Measurements from ENCODE around the gene ROPN1L.

The ROPN1L gene

GRCh38 chr5:10411336-10411735, 30.3 kb upstream of the ROPN1L start:
- WGBS (ENCODE audit: extremely low coverage, insufficient coverage, insufficient read length): no CpG with 5 or more reads among the region's 5 CpGs
- Histone ChIP-seq H3K4me3 (ENCODE audit: low read depth, low read length) (no peak overlapping the region), H3K27me3 (ENCODE audit: insufficient read depth, low read length) (no peaks in the 10 kb centered on the region), H3K4ac (ENCODE audit: low read depth, low read length) (no peak overlapping the region), H2BK5ac (ENCODE audit: low read depth, low read length, poor library complexity) (no peak overlapping the region), H3K4me2 (ENCODE audit: low read length) (no peak overlapping the region), H3K23ac (ENCODE audit: low read length) (no peak overlapping the region), H4K8ac (ENCODE audit: low read depth, low read length) (no peak overlapping the region), H2AK5ac (ENCODE audit: low read length) (no peak overlapping the region), H4K91ac (ENCODE audit: low read depth, low read length) (no peak overlapping the region), H3K9ac (ENCODE audit: low read length) (no peak overlapping the region), H3K36me3 (ENCODE audit: control insufficient read depth in 1 of 2, insufficient read depth in 2 of 2, low read length in 2 of 2) (peaks cover 16 to 39% of the 10 kb centered on the region in 2 experiments), H3K18ac (ENCODE audit: low read length) (no peak overlapping the region), H3K14ac (ENCODE audit: low read length) (no peak overlapping the region), H3K9me3 (ENCODE audit: insufficient read depth, low read depth, low read length) (no peaks in the 10 kb centered on the region), H2BK12ac (ENCODE audit: low read length) (no peak overlapping the region), H2AFZ (ENCODE audit: insufficient read depth, low read length, poor library complexity) (no peak overlapping the region), H4K12ac (ENCODE audit: low read depth, low read length) (no peak overlapping the region), H2BK120ac (ENCODE audit: insufficient read depth, low read length, poor library complexity) (no peak overlapping the region), H3K79me1 (ENCODE audit: low read length) (no peaks in the 10 kb centered on the region), H3K79me2 (ENCODE audit: control insufficient read depth, insufficient read depth, low read length, poor library complexity) (no peaks in the 10 kb centered on the region), H3K4me1 (ENCODE audit: control insufficient read depth in 1 of 2, insufficient read depth in 2 of 2, low read length in 2 of 2) (peaks cover 0 to 3% of the 10 kb centered on the region in 2 experiments), H3K27ac (ENCODE audit: low read depth, low read length) (no peak overlapping the region)
- no peak for DNase-seq

- Histone ChIP-seq H2BK120ac (ENCODE audit: insufficient read depth, low read length, poor library complexity) (no peak overlapping the region), H2AK5ac (ENCODE audit: low read length) (no peak overlapping the region), H3K18ac (ENCODE audit: low read length) (no peak overlapping the region), H3K23ac (ENCODE audit: low read length) (no peak overlapping the region), H3K27me3 (ENCODE audit: insufficient read depth, low read length) (no peaks in the 10 kb centered on the region), H2BK5ac (ENCODE audit: low read depth, low read length, poor library complexity) (no peak overlapping the region), H2BK12ac (ENCODE audit: low read length) (no peak overlapping the region), H3K36me3 (ENCODE audit: control insufficient read depth in 1 of 2, insufficient read depth in 2 of 2, low read length in 2 of 2) (peaks cover 19 to 49% of the 10 kb centered on the region in 2 experiments), H2AFZ (ENCODE audit: insufficient read depth, low read length, poor library complexity) (no peak overlapping the region), H3K4ac (ENCODE audit: low read depth, low read length) (no peak overlapping the region), H3K79me2 (ENCODE audit: control insufficient read depth, insufficient read depth, low read length, poor library complexity) (no peaks in the 10 kb centered on the region), H3K4me3 (ENCODE audit: low read depth, low read length) (no peak overlapping the region), H3K4me2 (ENCODE audit: low read length) (no peak overlapping the region), H3K9me3 (ENCODE audit: insufficient read depth, low read depth, low read length) (no peaks in the 10 kb centered on the region), H3K9ac (ENCODE audit: low read length) (no peak overlapping the region), H3K4me1 (ENCODE audit: control insufficient read depth in 1 of 2, insufficient read depth in 2 of 2, low read length in 2 of 2) (peaks cover 0 to 3% of the 10 kb centered on the region in 2 experiments), H4K8ac (ENCODE audit: low read depth, low read length) (no peak overlapping the region), H3K79me1 (ENCODE audit: low read length) (no peaks in the 10 kb centered on the region), H3K14ac (ENCODE audit: low read length) (no peak overlapping the region), H3K27ac (ENCODE audit: low read depth, low read length) (no peak overlapping the region), H4K12ac (ENCODE audit: low read depth, low read length) (no peak overlapping the region), H4K91ac (ENCODE audit: low read depth, low read length) (no peak overlapping the region)
- no CpG with 5 or more reads among the region's 3 CpGs for WGBS (ENCODE audit: extremely low coverage, insufficient coverage, insufficient read length)
- DNase-seq: no peak
Measured at GRCh38 chr5:10416868-10417267, 24.8 kb upstream of the ROPN1L start.

- Histone ChIP-seq H3K14ac (ENCODE audit: low read length) (no peak overlapping the region), H3K27me3 (ENCODE audit: insufficient read depth, low read length) (no peaks in the 10 kb centered on the region), H3K18ac (ENCODE audit: low read length) (no peak overlapping the region), H2AK5ac (ENCODE audit: low read length) (no peak overlapping the region), H3K4me1 (ENCODE audit: control insufficient read depth in 1 of 2, insufficient read depth in 2 of 2, low read length in 2 of 2) (no peaks in the 10 kb centered on the region), H2BK120ac (ENCODE audit: insufficient read depth, low read length, poor library complexity) (no peak overlapping the region), H3K79me2 (ENCODE audit: control insufficient read depth, insufficient read depth, low read length, poor library complexity) (no peaks in the 10 kb centered on the region), H4K12ac (ENCODE audit: low read depth, low read length) (no peak overlapping the region), H3K79me1 (ENCODE audit: low read length) (no peaks in the 10 kb centered on the region), H3K9ac (ENCODE audit: low read length) (no peak overlapping the region), H4K8ac (ENCODE audit: low read depth, low read length) (no peak overlapping the region), H3K23ac (ENCODE audit: low read length) (no peak overlapping the region), H3K27ac (ENCODE audit: low read depth, low read length) (no peak overlapping the region), H3K9me3 (ENCODE audit: insufficient read depth, low read depth, low read length) (no peaks in the 10 kb centered on the region), H2BK5ac (ENCODE audit: low read depth, low read length, poor library complexity) (no peak overlapping the region), H3K4me2 (ENCODE audit: low read length) (no peak overlapping the region), H2AFZ (ENCODE audit: insufficient read depth, low read length, poor library complexity) (no peak overlapping the region), H3K4me3 (ENCODE audit: low read depth, low read length) (no peak overlapping the region), H4K91ac (ENCODE audit: low read depth, low read length) (no peak overlapping the region), H3K36me3 (ENCODE audit: control insufficient read depth in 1 of 2, insufficient read depth in 2 of 2, low read length in 2 of 2) (peaks cover 13 to 34% of the 10 kb centered on the region in 2 experiments), H2BK12ac (ENCODE audit: low read length) (no peak overlapping the region), H3K4ac (ENCODE audit: low read depth, low read length) (no peak overlapping the region)
- no peak for DNase-seq
- WGBS (ENCODE audit: extremely low coverage, insufficient coverage, insufficient read length): no CpG with 5 or more reads among the region's 4 CpGs
Measured at GRCh38 chr5:10418654-10419345, 22.9 kb upstream of the ROPN1L start.

GRCh38 chr5:10420468-10420867, 21.2 kb upstream of the ROPN1L start:
- WGBS (ENCODE audit: extremely low coverage, insufficient coverage, insufficient read length): no CpG with 5 or more reads among the region's 2 CpGs
- no peak overlapping the region for H3K4ac ChIP-seq (ENCODE audit: low read depth, low read length)
- H2BK12ac ChIP-seq (ENCODE audit: low read length): no peak overlapping the region
- no peak overlapping the region for H2AK5ac ChIP-seq (ENCODE audit: low read length)
- no peaks in the 10 kb centered on the region for H3K79me1 ChIP-seq (ENCODE audit: low read length)
- no peak overlapping the region for H3K4me2 ChIP-seq (ENCODE audit: low read length)
- H3K9me3 ChIP-seq (ENCODE audit: insufficient read depth, low read depth, low read length): no peaks in the 10 kb centered on the region
- no peak overlapping the region for H4K12ac ChIP-seq (ENCODE audit: low read depth, low read length)
- no peak overlapping the region for H4K8ac ChIP-seq (ENCODE audit: low read depth, low read length)
- H2BK120ac ChIP-seq (ENCODE audit: insufficient read depth, low read length, poor library complexity): no peak overlapping the region
- no peak overlapping the region for H4K91ac ChIP-seq (ENCODE audit: low read depth, low read length)
- no peak overlapping the region for H3K4me3 ChIP-seq (ENCODE audit: low read depth, low read length)
- no peak overlapping the region for H3K9ac ChIP-seq (ENCODE audit: low read length)
- H3K4me1 ChIP-seq (ENCODE audit: control insufficient read depth in 1 of 2, insufficient read depth in 2 of 2, low read length in 2 of 2): no peaks in the 10 kb centered on the region
- no peak overlapping the region for H3K27ac ChIP-seq (ENCODE audit: low read depth, low read length)
- no peaks in the 10 kb centered on the region for H3K27me3 ChIP-seq (ENCODE audit: insufficient read depth, low read length)
- no peak for DNase-seq
- H3K18ac ChIP-seq (ENCODE audit: low read length): no peak overlapping the region
- no peak overlapping the region for H2BK5ac ChIP-seq (ENCODE audit: low read depth, low read length, poor library complexity)
- no peaks in the 10 kb centered on the region for H3K79me2 ChIP-seq (ENCODE audit: control insufficient read depth, insufficient read depth, low read length, poor library complexity)
- H3K23ac ChIP-seq (ENCODE audit: low read length): no peak overlapping the region
- no peak overlapping the region for H2AFZ ChIP-seq (ENCODE audit: insufficient read depth, low read length, poor library complexity)
- H3K14ac ChIP-seq (ENCODE audit: low read length): no peak overlapping the region
- H3K36me3 ChIP-seq (ENCODE audit: control insufficient read depth in 1 of 2, insufficient read depth in 2 of 2, low read length in 2 of 2): peaks cover 12 to 30% of the 10 kb centered on the region in 2 experiments
